Measurements from ENCODE around the gene SLC38A10.

SLC38A10 gene

DNA sequence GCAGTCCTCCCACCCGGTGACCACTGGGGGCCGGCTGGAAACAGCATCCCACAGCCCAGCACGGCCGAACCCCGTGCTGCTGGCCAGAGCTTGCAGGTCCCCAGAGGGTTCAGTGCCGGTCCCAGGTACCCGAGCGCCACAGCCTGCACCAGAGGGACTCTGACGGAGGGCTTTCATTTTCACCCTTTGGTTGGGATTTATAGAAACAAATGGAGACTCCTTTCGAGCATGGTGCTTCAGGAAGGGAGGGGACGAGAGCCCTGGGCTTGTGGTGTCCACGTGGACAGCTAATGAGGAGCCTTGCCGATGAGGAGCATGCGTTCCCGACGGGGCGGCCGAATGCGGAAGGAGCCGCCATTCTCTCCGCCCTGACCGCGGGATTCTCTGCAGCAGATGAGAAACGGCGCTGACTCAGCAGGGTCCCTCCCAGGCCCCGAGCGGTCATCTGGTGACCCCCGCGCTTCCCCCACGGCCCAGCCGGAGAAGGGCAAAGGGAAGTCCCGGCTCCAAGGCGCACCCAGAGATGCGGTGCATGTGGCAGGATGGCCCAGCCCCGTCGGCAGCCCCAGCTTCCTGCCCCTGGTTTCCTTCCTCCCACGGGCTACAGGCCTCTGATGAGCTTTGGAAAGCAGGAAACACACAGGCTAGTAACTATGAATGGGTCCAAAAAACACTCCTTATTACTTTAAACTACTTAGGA lies 9.8 kb downstream of the SLC38A10 start:
- peak overlapping the region; percentile 19 to 44 for H3K4me3 ChIP-seq (replicated peaks in 1 of 2; ENCODE audit: low read depth in 2 of 2, low read length in 2 of 2)
- TF ChIP-seq, protein P1, sequence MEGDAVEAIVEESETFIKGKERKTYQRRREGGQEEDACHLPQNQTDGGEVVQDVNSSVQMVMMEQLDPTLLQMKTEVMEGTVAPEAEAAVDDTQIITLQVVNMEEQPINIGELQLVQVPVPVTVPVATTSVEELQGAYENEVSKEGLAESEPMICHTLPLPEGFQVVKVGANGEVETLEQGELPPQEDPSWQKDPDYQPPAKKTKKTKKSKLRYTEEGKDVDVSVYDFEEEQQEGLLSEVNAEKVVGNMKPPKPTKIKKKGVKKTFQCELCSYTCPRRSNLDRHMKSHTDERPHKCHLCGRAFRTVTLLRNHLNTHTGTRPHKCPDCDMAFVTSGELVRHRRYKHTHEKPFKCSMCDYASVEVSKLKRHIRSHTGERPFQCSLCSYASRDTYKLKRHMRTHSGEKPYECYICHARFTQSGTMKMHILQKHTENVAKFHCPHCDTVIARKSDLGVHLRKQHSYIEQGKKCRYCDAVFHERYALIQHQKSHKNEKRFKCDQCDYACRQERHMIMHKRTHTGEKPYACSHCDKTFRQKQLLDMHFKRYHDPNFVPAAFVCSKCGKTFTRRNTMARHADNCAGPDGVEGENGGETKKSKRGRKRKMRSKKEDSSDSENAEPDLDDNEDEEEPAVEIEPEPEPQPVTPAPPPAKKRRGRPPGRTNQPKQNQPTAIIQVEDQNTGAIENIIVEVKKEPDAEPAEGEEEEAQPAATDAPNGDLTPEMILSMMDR (IDR thresholded peaks at IDR 0.05; ENCODE audit: low read depth, low read length): no peak

DNA sequence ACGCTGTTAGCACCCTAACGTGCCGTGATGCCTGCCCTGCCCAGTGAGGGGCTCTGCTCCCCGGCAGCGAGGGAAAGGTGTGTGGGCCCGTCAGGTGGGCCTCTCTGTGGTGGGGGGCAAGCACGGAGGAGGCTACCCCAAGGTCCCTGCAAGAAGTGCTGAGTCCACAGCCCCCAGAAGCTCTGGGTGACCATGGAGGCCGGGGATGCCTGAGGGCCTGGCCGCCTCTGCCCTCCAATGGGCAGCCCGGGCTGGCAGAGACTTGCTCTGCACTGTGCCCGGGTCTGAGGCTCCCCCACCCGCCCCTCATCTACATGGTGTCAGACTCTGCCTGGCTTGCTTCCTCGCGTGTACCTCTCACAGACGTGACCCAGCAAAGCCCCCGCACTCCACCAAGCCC lies 12.2 kb downstream of the SLC38A10 start:
- no peak overlapping the region for H3K4me3 ChIP-seq (replicated peaks in 1 of 2; ENCODE audit: low read depth in 2 of 2, low read length in 2 of 2)
- TF ChIP-seq, protein P1 (IDR thresholded peaks at IDR 0.05; ENCODE audit: low read depth, low read length): no peak
- no peak for DNase-seq (ENCODE audit: low read depth in 2 of 2)

More for the DNA sequence above, 9.8 kb downstream of the SLC38A10 start:
- DNase-seq (ENCODE audit: low read depth in 2 of 2): peak; percentile 66 to 71

DNA sequence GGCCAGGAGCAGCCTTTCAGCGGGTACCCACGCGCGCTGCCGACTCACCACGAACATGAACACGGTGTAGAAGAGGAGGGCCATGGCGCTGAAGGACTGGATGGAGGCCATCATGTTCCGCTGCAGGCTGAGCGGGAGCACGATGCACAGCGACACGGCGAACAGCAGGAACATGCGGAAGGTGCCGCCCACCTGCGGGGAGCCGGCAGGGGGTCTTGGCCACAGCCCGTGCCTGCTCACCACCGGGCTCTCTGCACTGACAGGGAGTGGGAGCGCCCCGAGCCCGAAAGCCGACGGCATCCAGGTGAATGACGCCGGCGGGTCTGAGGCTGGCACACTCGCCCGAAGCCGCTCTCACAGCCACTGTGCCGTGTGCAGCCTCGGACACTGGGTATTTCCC lies 13.0 kb downstream of the SLC38A10 start:
- TF ChIP-seq, protein P1 (IDR thresholded peaks at IDR 0.05; ENCODE audit: low read depth, low read length): no peak
- no peak for DNase-seq (ENCODE audit: low read depth in 2 of 2)
- H3K4me3 ChIP-seq (replicated peaks in 1 of 2; ENCODE audit: low read depth in 2 of 2, low read length in 2 of 2): no peak overlapping the region

DNA sequence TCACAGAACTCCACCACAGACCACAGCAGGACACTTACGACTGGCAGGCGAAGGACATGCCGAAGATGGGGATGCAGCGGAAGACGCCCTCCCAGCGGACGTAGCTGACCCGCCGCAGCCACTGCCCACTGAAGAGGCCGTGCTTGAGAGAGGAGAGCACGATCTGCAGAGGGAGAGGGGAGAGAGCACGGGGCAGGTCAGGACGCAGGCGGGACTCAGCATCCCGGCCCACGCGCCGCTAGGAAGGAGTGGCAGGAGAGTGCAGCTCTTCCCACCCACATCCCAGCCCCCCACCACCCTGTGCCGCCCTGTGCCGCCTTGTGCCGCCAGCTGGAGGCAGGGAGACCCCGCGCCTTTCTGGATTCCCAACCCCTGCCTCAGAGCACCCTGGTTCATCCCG lies 14.5 kb downstream of the SLC38A10 start:
- TF ChIP-seq, protein P1 (IDR thresholded peaks at IDR 0.05; ENCODE audit: low read depth, low read length): no peak
- DNase-seq (ENCODE audit: low read depth in 2 of 2): no peak
- no peak overlapping the region for H3K4me3 ChIP-seq (replicated peaks in 1 of 2; ENCODE audit: low read depth in 2 of 2, low read length in 2 of 2)

DNA sequence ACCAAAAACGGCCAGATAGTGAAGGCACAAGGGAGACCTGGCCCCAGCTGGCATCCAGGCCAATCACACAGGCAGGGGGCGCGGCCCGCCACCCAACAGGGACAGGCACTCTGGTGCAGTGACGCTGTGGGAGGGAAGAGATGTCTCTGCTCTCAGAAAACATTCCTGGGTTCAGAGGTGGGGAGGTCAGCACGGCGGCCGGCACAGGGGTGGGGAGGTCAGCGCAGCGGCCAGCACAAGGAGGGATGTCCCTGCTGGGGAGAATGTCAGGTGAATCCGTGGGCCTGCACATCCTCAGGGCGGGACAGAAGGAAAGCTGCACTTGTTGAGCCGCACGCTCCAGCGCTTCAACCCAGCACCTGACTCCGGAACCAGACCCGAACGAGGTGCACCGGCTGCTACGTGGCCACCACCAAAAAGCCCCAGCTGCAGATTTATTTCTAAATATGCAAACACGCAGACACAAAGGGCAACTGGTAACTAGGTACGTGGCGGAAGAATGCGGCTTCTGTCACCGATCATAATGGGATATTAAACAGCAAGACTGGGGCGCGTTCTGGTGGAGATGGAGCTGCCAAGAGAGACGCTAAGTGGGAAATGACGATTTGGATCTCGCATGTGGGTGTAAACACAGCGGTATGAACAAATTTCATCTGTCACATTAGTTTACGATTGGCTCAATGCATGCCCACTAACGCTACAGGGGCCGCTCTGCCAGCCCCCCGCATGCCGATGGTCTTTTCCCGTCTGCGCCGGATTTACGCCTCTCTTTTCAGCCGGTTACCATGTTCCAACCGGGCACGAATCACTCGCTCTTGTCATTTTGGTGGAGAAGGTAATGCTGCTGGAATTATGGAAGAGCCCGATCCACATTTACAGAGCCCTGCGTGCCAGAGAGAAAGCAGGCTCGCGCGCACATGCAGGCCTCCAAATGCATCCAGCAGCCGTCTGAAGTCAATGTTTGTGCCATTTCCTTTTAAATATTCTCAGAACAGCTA lies 15.5 kb downstream of the SLC38A10 start:
- TF ChIP-seq, protein P1 (IDR thresholded peaks at IDR 0.05; ENCODE audit: low read depth, low read length): no peak
- no peak for DNase-seq (ENCODE audit: low read depth in 2 of 2)

DNA sequence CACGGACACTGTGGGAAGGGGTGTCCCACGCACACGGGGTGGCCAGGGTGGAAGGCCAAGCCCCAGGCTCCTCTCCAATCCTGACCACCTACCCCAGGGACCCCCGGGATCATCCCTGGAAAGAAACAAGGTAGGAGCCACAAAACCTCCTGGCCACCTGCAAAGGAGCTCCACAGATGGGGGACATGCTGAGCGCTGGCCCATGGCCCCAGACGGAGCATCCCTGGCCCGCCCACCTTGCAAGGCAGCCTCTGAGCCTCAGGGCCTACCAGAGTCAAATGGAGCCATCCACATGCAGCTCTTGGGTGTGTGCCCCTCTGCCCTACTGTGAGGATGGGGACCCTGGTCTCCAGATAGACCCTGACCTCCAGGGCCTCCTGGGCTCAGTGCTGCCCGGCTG lies 16.3 kb downstream of the SLC38A10 start:
- TF ChIP-seq, protein P1 (IDR thresholded peaks at IDR 0.05; ENCODE audit: low read depth, low read length): no peak
- no peak overlapping the region for H3K4me3 ChIP-seq (replicated peaks in 1 of 2; ENCODE audit: low read depth in 2 of 2, low read length in 2 of 2)
- no peak for DNase-seq (ENCODE audit: low read depth in 2 of 2)

More for the DNA sequence above, 15.5 kb downstream of the SLC38A10 start:
- H3K4me3 ChIP-seq (replicated peaks in 1 of 2; ENCODE audit: low read depth in 2 of 2, low read length in 2 of 2): no peak overlapping the region
